H9 (cell line): ENCODE measurements around the gene ALKBH8. TPM values are rescaled to one million over a fixed set of nuclear protein-coding genes. Genes with fewer than 3 reads are reported as not detected.
"Not testable (repeated sequence)": the region's sequence is repeated elsewhere in the genome, so short reads cannot be mapped to it uniquely, and the experiment has no call there.

Experiments used
- DNase-seq: peaks from one replicate; pipeline ENCODE4 v3.0.0-alpha.2; 2017
- H2AFZ ChIP-seq: one replicate; pipeline ENCODE4 v1.6.1; 2013; ENCODE audit warnings: mild to moderate bottlenecking, low read length, control low read depth, moderate library complexity
- H2AK5ac ChIP-seq: 2 replicates; pipeline ENCODE4 v1.6.1; 2013; ENCODE audit warnings: low read length, control low read depth, mixed read lengths; ENCODE audit not compliant: insufficient read length
- H2BK120ac ChIP-seq: one replicate; pipeline ENCODE4 v1.6.1; 2013; ENCODE audit warnings: low read depth, mild to moderate bottlenecking, low read length, control low read depth, inconsistent platforms; ENCODE audit not compliant: poor library complexity, severe bottlenecking
- H2BK12ac ChIP-seq: 2 replicates; pipeline ENCODE4 v1.6.1; 2013; ENCODE audit warnings: low read length, control low read depth, mixed read lengths, low read depth; ENCODE audit not compliant: insufficient read length
- H2BK15ac ChIP-seq: 2 replicates; pipeline ENCODE4 v1.6.1; 2013; ENCODE audit warnings: low read depth, low read length, control low read depth
- H2BK20ac ChIP-seq: one replicate; pipeline ENCODE4 v1.6.1; 2013; ENCODE audit warnings: low read depth, mild to moderate bottlenecking, low read length, control low read depth, inconsistent platforms; ENCODE audit not compliant: poor library complexity, severe bottlenecking
- H2BK5ac ChIP-seq: 2 replicates; pipeline ENCODE4 v1.6.1; 2013; ENCODE audit warnings: low read length, control low read depth, mixed read lengths; ENCODE audit not compliant: insufficient read length
- H3K14ac ChIP-seq: 2 replicates; pipeline ENCODE4 v1.6.1; 2013; ENCODE audit warnings: low read length, control low read depth; ENCODE audit not compliant: insufficient read depth
- H3K18ac ChIP-seq: 2 replicates; pipeline ENCODE4 v1.6.1; 2013; ENCODE audit warnings: low read depth, mild to moderate bottlenecking, mixed read lengths, low read length, control low read depth; ENCODE audit not compliant: insufficient read length
- H3K23ac ChIP-seq: 2 replicates; pipeline ENCODE4 v1.6.1; 2013; ENCODE audit warnings: low read length, control low read depth, mixed read lengths, low read depth; ENCODE audit not compliant: insufficient read length
- H3K23me2 ChIP-seq: 2 replicates; pipeline ENCODE4 v1.6.1; 2013; ENCODE audit warnings: low read depth, mild to moderate bottlenecking, mixed read lengths, low read length, control low read depth; ENCODE audit not compliant: insufficient read length, poor library complexity, severe bottlenecking
- H3K27ac ChIP-seq: 2 replicates; pipeline ENCODE4 v1.5.1; 2013; ENCODE audit warnings: low read length, control low read depth, mixed read lengths, low read depth; ENCODE audit not compliant: insufficient read length
- H3K27me3 ChIP-seq: 2 replicates; pipeline ENCODE4 v1.6.1; 2013; ENCODE audit warnings: low read length, control low read depth, inconsistent platforms; ENCODE audit not compliant: insufficient read depth
- H3K4ac ChIP-seq: 2 replicates; pipeline ENCODE4 v1.6.1; 2013; ENCODE audit warnings: low read depth, mild to moderate bottlenecking, control low read depth, inconsistent platforms, low read length, moderate library complexity
- H3K4me1 ChIP-seq: 2 replicates; pipeline ENCODE4 v1.6.1; 2013; ENCODE audit warnings: low read length, control low read depth, inconsistent platforms; ENCODE audit not compliant: insufficient read depth
- H3K4me2 ChIP-seq: 2 replicates; pipeline ENCODE4 v1.6.1; 2013; ENCODE audit warnings: low read length, control low read depth, mixed read lengths; ENCODE audit not compliant: insufficient read length, insufficient read depth
- H3K56ac ChIP-seq: 2 replicates; pipeline ENCODE4 v1.6.1; 2013; ENCODE audit warnings: low read depth, mild to moderate bottlenecking, mixed read lengths, low read length, control low read depth; ENCODE audit not compliant: insufficient read length
- H3K79me1 ChIP-seq: 2 replicates; pipeline ENCODE4 v1.6.1; 2013; ENCODE audit warnings: low read depth, mild to moderate bottlenecking, moderate library complexity, low read length, control low read depth, inconsistent platforms; ENCODE audit not compliant: insufficient read depth, poor library complexity, severe bottlenecking
- H3K79me2 ChIP-seq: 2 replicates; pipeline ENCODE4 v1.6.1; 2013; ENCODE audit warnings: low read length, control low read depth, inconsistent platforms; ENCODE audit not compliant: insufficient read depth
- H3K9ac ChIP-seq: 2 replicates; pipeline ENCODE4 v1.6.1; 2013; ENCODE audit warnings: low read length, control low read depth, mixed read lengths; ENCODE audit not compliant: insufficient read length; ENCODE audit errors: extremely low read depth
- H3K9me3 ChIP-seq: one replicate; pipeline ENCODE4 v1.6.1; 2013; ENCODE audit warnings: low read depth, low read length, inconsistent platforms; ENCODE audit not compliant: control insufficient read depth
- H3T11ph ChIP-seq: one replicate; pipeline ENCODE4 v1.6.1; 2013; ENCODE audit warnings: mild to moderate bottlenecking, low read length, control low read depth, inconsistent platforms
- H4K20me1 ChIP-seq: one replicate; pipeline ENCODE4 v1.6.1; 2013; ENCODE audit not compliant: control insufficient read depth, insufficient read length, insufficient read depth
- H4K5ac ChIP-seq: 2 replicates; pipeline ENCODE4 v1.6.1; 2013; ENCODE audit warnings: low read depth, mild to moderate bottlenecking, mixed read lengths, low read length, control low read depth; ENCODE audit not compliant: insufficient read length
- H4K8ac ChIP-seq: replicated peaks from 2 replicates; pipeline ENCODE4 v1.6.1; 2013; ENCODE audit warnings: low read length, control low read depth, mixed read lengths, low read depth; ENCODE audit not compliant: insufficient read length
- H4K91ac ChIP-seq: 2 replicates; pipeline ENCODE4 v1.6.1; 2013; ENCODE audit warnings: low read depth, mild to moderate bottlenecking, moderate library complexity, mixed read lengths, low read length, control low read depth; ENCODE audit not compliant: insufficient read length
- H3K27ac Mint-ChIP-seq, 3 experiments: 2 replicates in 2 of 3; 3 replicates in 1 of 3; pipeline ENCODE4 v1.8.0; 2020 to 2021; ENCODE audit warnings: mixed read lengths in 3 of 3, mild to moderate bottlenecking in 1 of 3, moderate library complexity in 1 of 3
- H3K27me3 Mint-ChIP-seq: 2 replicates; pipeline ENCODE4 v1.8.0; 2021; ENCODE audit warnings: low read depth, mild to moderate bottlenecking, moderate library complexity, mixed read lengths
- H3K36me3 Mint-ChIP-seq, 3 experiments: 2 replicates in 2 of 3; 3 replicates in 1 of 3; pipeline ENCODE4 v1.8.0; 2020 to 2021; ENCODE audit warnings: low read depth in 3 of 3, mixed read lengths in 3 of 3; ENCODE audit not compliant: insufficient read depth in 1 of 3
- H3K4me1 Mint-ChIP-seq, 2 experiments: 2 replicates each; pipeline ENCODE4 v1.8.0; 2020; ENCODE audit warnings: mixed read lengths in 2 of 2
- H3K4me3 Mint-ChIP-seq, 2 experiments: 2 replicates in 1 of 2; 3 replicates in 1 of 2; pipeline ENCODE4 v1.8.0; 2020 to 2021; ENCODE audit warnings: mild to moderate bottlenecking in 2 of 2, mixed read lengths in 2 of 2, moderate library complexity in 1 of 2
- H3K9me3 Mint-ChIP-seq, 2 experiments: 2 replicates in 1 of 2; 3 replicates in 1 of 2; pipeline ENCODE4 v1.8.0; 2020; ENCODE audit warnings: mild to moderate bottlenecking in 2 of 2, mixed read lengths in 2 of 2, moderate library complexity in 1 of 2
- CTCF ChIP-seq: fragments of 200-600 bp; sonication (generic); conservative IDR thresholded peaks from 3 replicates; pipeline ENCODE4 v1.8.0; 2021; ENCODE audit warnings: antibody characterized with exemption, mild to moderate bottlenecking
- WGBS: extraction: QIAGEN DNeasy Blood & Tissue Kit; methylation state at CpG from one replicate; pipeline ENCODE4 v1.1.7; 2013; ENCODE audit warnings: missing lambda C conversion rate, low lambda C conversion rate, mixed read lengths; ENCODE audit not compliant: insufficient read length; ENCODE audit errors: extremely low coverage; 5-methylcytosine and 5-hydroxymethylcytosine counted together
- total RNA-seq: library from RNA; stranded (reverse); gene quantifications from 2 replicates; pipeline ENCODE4 v1.2.1, GENCODE V29; 2021

Gene ALKBH8
- total RNA-seq, 1 experiment from 2014 or later: 12.7 TPM

GRCh38 chr11:107467696-107468095 is 97.8 kb downstream of the ALKBH8 start:
- Histone ChIP-seq H4K8ac (no peak overlapping the region), H3K79me2 (no peaks in the 10 kb centered on the region), H3K23ac (no peak overlapping the region), H2BK12ac (no peak overlapping the region), H3K18ac (no peak overlapping the region), H4K91ac (no peak overlapping the region), H2BK20ac (no peak overlapping the region), H3K56ac (no peak overlapping the region), H3T11ph (no peak overlapping the region), H3K4me1 (no peaks in the 10 kb centered on the region), H3K9ac (no peak overlapping the region), H4K20me1 (no peaks in the 10 kb centered on the region), H3K27ac (no peak overlapping the region), H3K14ac (no peak overlapping the region), H3K4me2 (no peak overlapping the region), H3K9me3 (no peaks in the 10 kb centered on the region), H2BK5ac (no peak overlapping the region), H2AFZ (no peak overlapping the region), H3K4ac (no peak overlapping the region), H2BK120ac (no peak overlapping the region), H2AK5ac (no peak overlapping the region), H3K27me3 (no peaks in the 10 kb centered on the region), H3K79me1 (no peaks in the 10 kb centered on the region), H4K5ac (no peak overlapping the region), H3K23me2 (no peaks in the 10 kb centered on the region), H2BK15ac (no peak overlapping the region)
- TF ChIP-seq CTCF: no peak
- WGBS: no CpG with 5 or more reads among the region's 1 CpG
- Mint-ChIP-seq H3K9me3 (peaks cover 5 to 10% of the 10 kb centered on the region in 2 experiments; a peak in 4 of 5 replicates), H3K4me3 (no peak overlapping the region), H3K36me3 (no peaks in the 10 kb centered on the region), H3K4me1 (no peaks in the 10 kb centered on the region), H3K27me3 (peaks cover 22% of the 10 kb centered on the region), H3K27ac (no peak overlapping the region)
- no peak for DNase-seq

- not testable (repeated sequence) for DNase-seq, H4K20me1 ChIP-seq, H3K14ac ChIP-seq, H3K9ac ChIP-seq, H4K91ac ChIP-seq, H2AFZ ChIP-seq, H2BK15ac ChIP-seq, H3T11ph ChIP-seq, H2BK20ac ChIP-seq, H3K18ac ChIP-seq, H3K79me2 ChIP-seq, H3K4me3 Mint-ChIP-seq, H3K56ac ChIP-seq, H3K9me3 Mint-ChIP-seq, H2BK12ac ChIP-seq, H4K5ac ChIP-seq, H3K4ac ChIP-seq, H3K4me1 Mint-ChIP-seq, H3K4me1 ChIP-seq, H4K8ac ChIP-seq, H2BK120ac ChIP-seq, H3K27me3 ChIP-seq, H3K23me2 ChIP-seq, H3K79me1 ChIP-seq, H3K27ac Mint-ChIP-seq, H3K27ac ChIP-seq, H2AK5ac ChIP-seq, H3K23ac ChIP-seq, H3K36me3 Mint-ChIP-seq, H2BK5ac ChIP-seq, H3K9me3 ChIP-seq, H3K4me2 ChIP-seq
- WGBS: no CpG with 5 or more reads among the region's 10 CpGs
- H3K27me3 Mint-ChIP-seq: peaks cover 34% of the 10 kb centered on the region
Measured at GRCh38 chr11:107466275-107466866, 99.2 kb downstream of the ALKBH8 start.
